ENCODE measurements around the gene KCNG2. TPM values are rescaled to one million over a fixed set of nuclear protein-coding genes. Genes with fewer than 3 reads are reported as not detected.

KCNG2 gene
- total RNA-seq, 1 donor, result not detected

DNA sequence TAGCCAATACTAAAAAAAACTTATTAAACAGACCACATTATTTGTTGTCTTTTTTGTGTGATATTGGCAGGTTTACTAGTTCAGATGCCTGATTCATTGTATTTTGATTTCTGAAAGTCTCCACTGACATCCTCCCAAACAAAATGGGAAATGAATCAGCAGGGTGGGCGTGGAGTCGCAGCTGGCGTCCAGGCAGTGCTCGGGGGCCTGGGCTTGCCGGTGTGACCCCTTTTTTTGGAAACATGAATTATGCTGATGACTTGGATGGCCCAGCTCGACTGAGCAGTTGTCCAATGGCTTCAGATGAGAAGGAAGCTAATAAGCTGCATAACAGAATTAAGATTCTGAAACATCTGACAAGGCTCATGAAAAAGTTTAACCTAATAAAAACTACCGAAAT, 1.7 kb upstream of the KCNG2 start:
- DNase-seq (ENCODE audit: low read depth), result no peak
- TF ChIP-seq, protein P1, sequence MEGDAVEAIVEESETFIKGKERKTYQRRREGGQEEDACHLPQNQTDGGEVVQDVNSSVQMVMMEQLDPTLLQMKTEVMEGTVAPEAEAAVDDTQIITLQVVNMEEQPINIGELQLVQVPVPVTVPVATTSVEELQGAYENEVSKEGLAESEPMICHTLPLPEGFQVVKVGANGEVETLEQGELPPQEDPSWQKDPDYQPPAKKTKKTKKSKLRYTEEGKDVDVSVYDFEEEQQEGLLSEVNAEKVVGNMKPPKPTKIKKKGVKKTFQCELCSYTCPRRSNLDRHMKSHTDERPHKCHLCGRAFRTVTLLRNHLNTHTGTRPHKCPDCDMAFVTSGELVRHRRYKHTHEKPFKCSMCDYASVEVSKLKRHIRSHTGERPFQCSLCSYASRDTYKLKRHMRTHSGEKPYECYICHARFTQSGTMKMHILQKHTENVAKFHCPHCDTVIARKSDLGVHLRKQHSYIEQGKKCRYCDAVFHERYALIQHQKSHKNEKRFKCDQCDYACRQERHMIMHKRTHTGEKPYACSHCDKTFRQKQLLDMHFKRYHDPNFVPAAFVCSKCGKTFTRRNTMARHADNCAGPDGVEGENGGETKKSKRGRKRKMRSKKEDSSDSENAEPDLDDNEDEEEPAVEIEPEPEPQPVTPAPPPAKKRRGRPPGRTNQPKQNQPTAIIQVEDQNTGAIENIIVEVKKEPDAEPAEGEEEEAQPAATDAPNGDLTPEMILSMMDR (IDR thresholded peaks at IDR 0.05; ENCODE audit: insufficient read depth, low read length), result no peak
- H3K4me3 ChIP-seq (ENCODE audit: low read depth, low read length), result no peak overlapping the region

DNA sequence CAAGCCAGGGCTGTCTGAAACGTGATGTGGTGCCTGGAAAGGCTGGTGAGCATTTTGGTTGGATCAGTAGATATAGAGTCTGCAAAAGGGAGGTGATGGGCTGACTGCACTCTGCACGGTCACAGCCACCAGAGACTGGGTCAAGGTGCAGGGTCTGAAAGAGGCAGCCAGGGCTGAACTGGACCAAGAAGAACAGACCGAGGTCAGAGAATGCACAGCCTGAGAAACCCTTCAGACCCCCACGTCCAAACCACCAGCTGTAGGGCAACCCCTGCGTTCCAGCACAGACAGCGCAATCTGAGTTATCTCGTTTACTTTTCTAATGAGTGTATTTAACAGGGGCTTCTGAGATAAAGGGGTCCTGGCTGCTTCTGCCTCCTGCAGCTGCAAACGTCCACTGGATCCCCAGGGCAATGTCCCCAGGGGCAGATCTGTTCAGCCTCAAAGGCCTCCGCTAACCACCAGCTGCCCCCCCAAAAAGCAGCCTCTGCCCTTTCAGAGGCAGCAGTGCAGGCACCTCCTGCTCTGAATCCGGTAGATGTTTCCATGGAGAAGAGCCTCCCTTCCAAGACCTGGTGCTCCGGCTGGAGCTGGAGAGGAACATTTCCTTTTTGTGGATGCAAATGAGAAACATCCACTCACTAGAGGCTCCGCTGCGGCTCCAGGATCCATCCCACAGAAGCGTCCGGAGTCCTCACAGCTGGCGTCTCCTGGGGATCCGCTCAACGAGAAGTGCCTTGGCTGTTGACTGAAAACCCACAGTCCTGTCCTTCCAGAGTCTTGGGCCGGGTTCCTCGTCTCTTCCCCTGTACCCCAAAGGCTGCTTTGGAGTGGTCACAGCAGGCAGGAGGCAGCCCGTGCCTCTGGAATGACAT, 970 bp upstream of the KCNG2 start:
- DNase-seq (ENCODE audit: low read depth), result peak; percentile 14
- H3K4me3 ChIP-seq (ENCODE audit: low read depth, low read length), result no peak overlapping the region

DNA sequence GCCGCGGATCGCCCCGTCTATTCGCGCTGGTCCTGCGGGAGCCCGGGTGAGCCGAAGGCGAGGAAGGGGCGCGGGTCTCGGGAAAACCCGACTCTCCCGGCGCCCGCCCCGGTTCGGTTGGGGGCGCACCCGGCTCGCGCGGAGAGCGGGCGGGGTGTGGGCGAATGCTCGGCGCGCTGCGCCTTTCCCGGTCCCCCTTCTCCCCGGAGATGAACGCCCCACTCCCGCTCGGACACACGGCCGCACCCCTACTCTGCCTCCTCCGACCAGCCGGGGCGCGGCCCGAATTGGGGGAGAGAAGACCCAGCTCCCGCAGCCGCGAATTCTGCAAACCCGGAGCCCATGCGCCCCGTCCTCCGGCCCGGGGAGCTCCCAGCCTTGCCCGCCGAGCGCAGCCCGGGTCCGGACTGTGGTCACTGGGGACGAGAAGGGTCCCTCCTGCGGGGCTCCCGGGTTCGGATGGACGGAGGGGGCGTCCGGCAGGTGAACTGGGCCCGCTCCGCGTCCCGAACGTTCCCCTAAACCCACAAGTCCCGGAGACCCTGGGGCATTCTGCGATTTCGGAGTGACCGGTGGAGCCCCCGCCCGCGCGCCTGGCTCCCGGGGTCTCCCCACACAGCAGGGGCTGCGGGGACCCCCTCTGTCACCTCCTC, 734 bp downstream of the KCNG2 start:
- no peak overlapping the region for H3K4me3 ChIP-seq (ENCODE audit: low read depth, low read length)
- no peak for DNase-seq (ENCODE audit: low read depth)
- TF ChIP-seq, protein P1 (IDR thresholded peaks at IDR 0.05; ENCODE audit: insufficient read depth, low read length), result no peak

More for the DNA sequence above, 970 bp upstream of the KCNG2 start:
- TF ChIP-seq, protein P1 (IDR thresholded peaks at IDR 0.05; ENCODE audit: insufficient read depth, low read length), result no peak

DNA sequence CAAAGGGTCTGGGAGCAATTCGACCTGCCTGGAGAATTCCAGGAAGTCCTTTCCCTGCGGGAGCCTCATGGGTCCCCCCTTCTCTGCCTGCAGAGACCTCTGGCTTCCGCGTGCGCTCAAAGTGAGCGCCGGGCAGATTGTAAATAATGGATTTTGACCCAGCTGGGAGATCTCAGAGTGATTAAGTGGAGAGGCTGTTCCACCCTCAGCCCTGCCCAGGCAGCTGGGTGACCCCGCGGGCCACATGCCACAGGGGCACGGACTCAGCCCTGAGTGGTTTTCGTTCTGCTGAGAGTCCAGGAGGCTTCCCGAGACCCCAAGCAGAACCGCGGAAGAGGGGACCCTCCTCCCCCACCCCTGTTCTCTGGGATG, 1.2 kb downstream of the KCNG2 start:
- TF ChIP-seq, protein P1 (IDR thresholded peaks at IDR 0.05; ENCODE audit: insufficient read depth, low read length), result no peak
- no peak for DNase-seq (ENCODE audit: low read depth)
- H3K4me3 ChIP-seq (ENCODE audit: low read depth, low read length), result no peak overlapping the region

DNA sequence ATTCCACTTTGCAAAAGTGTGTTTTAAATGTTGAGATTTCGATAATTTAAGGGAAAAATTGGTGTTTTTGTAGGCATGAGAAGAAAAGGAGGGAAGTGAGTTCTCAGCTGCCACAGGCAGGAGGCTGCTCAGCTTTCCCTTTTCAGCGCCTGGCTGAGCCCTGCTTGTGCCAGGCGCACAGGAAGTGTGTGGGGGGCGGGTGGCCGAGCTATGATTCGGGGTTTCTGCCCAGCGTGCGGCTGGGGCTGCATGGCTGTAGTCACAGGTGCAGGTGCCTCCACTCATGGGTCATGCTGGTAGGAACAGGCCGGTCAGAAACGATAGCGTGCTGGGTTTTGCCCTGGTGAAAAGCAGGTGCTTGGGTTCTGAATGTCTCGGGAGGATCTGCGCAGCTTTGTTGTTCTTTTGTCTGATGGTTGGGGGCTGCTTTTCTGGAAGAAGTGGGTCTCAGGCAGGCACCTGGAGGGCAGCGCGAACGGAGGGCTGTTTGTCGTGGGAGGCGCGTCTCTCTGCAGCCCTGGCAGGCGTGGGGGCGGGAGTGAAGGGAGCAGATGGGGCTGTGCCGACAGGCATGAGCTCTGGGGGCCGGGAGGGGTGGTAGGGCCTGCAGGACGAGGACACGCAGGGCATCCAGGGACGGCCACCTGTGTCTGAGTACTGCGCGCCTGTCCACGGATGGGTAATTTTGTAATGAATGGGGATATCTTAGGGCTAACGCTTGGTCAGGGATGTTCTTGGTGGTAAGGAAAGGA, 2.1 kb downstream of the KCNG2 start:
- TF ChIP-seq, protein P1 (IDR thresholded peaks at IDR 0.05; ENCODE audit: insufficient read depth, low read length), result no peak
- H3K4me3 ChIP-seq (ENCODE audit: low read depth, low read length), result no peak overlapping the region
- no peak for DNase-seq (ENCODE audit: low read depth)

DNA sequence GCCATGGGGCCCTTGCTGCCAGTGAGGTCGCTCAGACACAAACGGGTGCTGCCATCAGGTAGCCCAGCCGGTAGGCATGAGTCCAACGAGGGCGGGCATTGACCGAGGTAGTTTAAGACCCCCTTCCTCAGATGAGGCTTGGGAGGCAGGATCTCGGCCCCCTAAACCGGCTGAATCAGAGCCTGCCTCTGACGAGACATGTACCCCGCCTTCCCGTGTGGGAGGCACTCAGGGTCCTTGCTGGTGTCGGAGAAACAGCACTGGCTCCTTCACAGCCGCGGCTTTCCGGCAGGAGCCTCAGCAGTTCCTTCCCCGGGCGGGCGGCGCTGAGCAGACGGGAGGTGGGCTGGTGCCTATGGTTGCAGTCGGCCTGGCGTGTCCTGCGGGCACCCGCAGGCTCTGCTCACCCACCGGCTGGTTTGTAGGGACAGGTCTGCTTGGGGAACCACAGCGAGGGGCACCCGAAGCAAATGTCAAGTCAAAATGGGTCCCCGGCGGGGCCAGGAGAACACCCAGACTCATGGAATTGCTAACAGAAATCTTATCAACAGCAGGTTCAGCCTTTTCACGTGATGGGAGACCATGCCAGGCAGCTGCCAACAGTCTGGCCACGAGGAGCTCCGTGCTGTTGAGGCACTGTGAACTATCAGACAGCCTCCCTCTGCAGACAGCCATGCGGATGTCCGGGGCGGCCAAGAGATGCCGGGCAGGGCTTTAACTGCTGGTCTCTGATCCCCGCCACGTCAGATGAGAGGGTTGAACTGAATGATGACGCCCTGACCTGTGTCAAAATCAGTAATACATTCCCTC, 2.8 kb downstream of the KCNG2 start:
- DNase-seq (ENCODE audit: low read depth), result no peak
- H3K4me3 ChIP-seq (ENCODE audit: low read depth, low read length), result no peak overlapping the region
- TF ChIP-seq, protein P1 (IDR thresholded peaks at IDR 0.05; ENCODE audit: insufficient read depth, low read length), result no peak
